BLaER1 treated with 17β-estradiol and CSF1 and Interleukin-3, amounts not matched to agents 10 nM and 100 nM (cell line): ENCODE data around the gene FTO.

Source experiments
- H3K27ac ChIP-seq, 11 experiments: shearing (Covaris generic); formaldehyde crosslinking; 2 replicates each; pipeline ENCODE4 v1.8.1; 2022
- H3K27me3 ChIP-seq, 11 experiments: shearing (Covaris generic); formaldehyde crosslinking; 2 replicates each; pipeline ENCODE4 v1.8.1; 2022
- H3K36me3 ChIP-seq, 11 experiments: shearing (Covaris generic); formaldehyde crosslinking; 2 replicates each; pipeline ENCODE4 v1.8.1; 2022
- H3K4me1 ChIP-seq, 10 experiments: shearing (Covaris generic); formaldehyde crosslinking; 2 replicates each; pipeline ENCODE4 v1.8.1; 2022
- H3K4me2 ChIP-seq, 11 experiments: shearing (Covaris generic); formaldehyde crosslinking; 2 replicates each; pipeline ENCODE4 v1.8.1; 2022
- H3K4me3 ChIP-seq, 10 experiments: shearing (Covaris generic); formaldehyde crosslinking; 2 replicates each; pipeline ENCODE4 v1.8.1; 2022
- H3K9ac ChIP-seq, 11 experiments: shearing (Covaris generic); formaldehyde crosslinking; 2 replicates each; pipeline ENCODE4 v1.8.1; 2022
- H3K9me3 ChIP-seq, 11 experiments: shearing (Covaris generic); formaldehyde crosslinking; replicated peaks in 1 of 11; 2 replicates each; pipeline ENCODE4 v1.8.1; 2022
- H4K20me1 ChIP-seq, 11 experiments: shearing (Covaris generic); formaldehyde crosslinking; 2 replicates each; pipeline ENCODE4 v1.8.1; 2022
- Cebpa-rat ChIP-seq, 11 experiments: shearing (Covaris generic); IDR thresholded peaks; 2 replicates each; pipeline ENCODE4 v1.8.1; 2022

The FTO gene

GRCh38 chr16:54097774-54098173 lies 393.8 kb downstream of the FTO start:
- Histone ChIP-seq H3K27ac (no peak overlapping the region), H3K4me1 (no peaks in the 10 kb centered on the region; a peak in 2 of 20 replicates)
- no peak for TF ChIP-seq Cebpa-rat (IDR thresholded peaks at IDR 0.05)

GRCh38 chr16:54098247-54098646 lies 394.3 kb downstream of the FTO start:
- Histone ChIP-seq H3K36me3 (peaks cover 0 to 30% (median 0%) of the 10 kb centered on the region in 11 experiments; a peak in 2 of 22 replicates), H4K20me1 (no peaks in the 10 kb centered on the region), H3K27ac (no peak overlapping the region), H3K4me2 (no peak overlapping the region), H3K9me3 (peaks cover 0 to 23% (median 10%) of the 10 kb centered on the region in 11 experiments; a peak in 14 of 22 replicates), H3K4me1 (peaks cover 0 to 4% (median 0%) of the 10 kb centered on the region in 10 experiments; a peak in 2 of 20 replicates), H3K9ac (no peak overlapping the region), H3K4me3 (no peak overlapping the region), H3K27me3 (no peaks in the 10 kb centered on the region)
- TF ChIP-seq Cebpa-rat (IDR thresholded peaks at IDR 0.05) = no peak

More at GRCh38 chr16:54097774-54098173, 393.8 kb downstream of the FTO start:
- peaks cover 0 to 23% (median 10%) of the 10 kb centered on the region in 11 experiments; a peak in 14 of 22 replicates for H3K9me3 ChIP-seq
- no peak overlapping the region for H3K9ac ChIP-seq
- no peak overlapping the region for H3K4me3 ChIP-seq
- peaks cover 0 to 30% (median 0%) of the 10 kb centered on the region in 11 experiments; a peak in 2 of 22 replicates for H3K36me3 ChIP-seq
- H4K20me1 ChIP-seq = no peaks in the 10 kb centered on the region
- no peak overlapping the region for H3K4me2 ChIP-seq
- no peaks in the 10 kb centered on the region for H3K27me3 ChIP-seq

- Histone ChIP-seq H3K9ac (no peak overlapping the region), H3K36me3 (peaks cover 0 to 22% (median 0%) of the 10 kb centered on the region in 11 experiments; a peak in 1 of 22 replicates), H3K4me3 (no peak overlapping the region), H4K20me1 (no peaks in the 10 kb centered on the region), H3K27me3 (no peaks in the 10 kb centered on the region), H3K4me2 (no peak overlapping the region), H3K9me3 (peaks cover 0 to 23% (median 10%) of the 10 kb centered on the region in 11 experiments; a peak in 14 of 22 replicates), H3K4me1 (peaks cover 0 to 7% (median 0%) of the 10 kb centered on the region in 10 experiments; a peak in 2 of 20 replicates), H3K27ac (no peak overlapping the region)
- TF ChIP-seq Cebpa-rat (IDR thresholded peaks at IDR 0.05) = no peak
Measured at GRCh38 chr16:54099627-54100026, 395.7 kb downstream of the FTO start.

- Histone ChIP-seq H3K36me3 (0 out of 22 replicates have a peak, but pooled peaks cover 0 to 7% (median 0%) of the 10 kb centered on the region in 11 experiments), H3K4me1 (peaks cover 0 to 7% (median 0%) of the 10 kb centered on the region in 10 experiments; a peak in 2 of 20 replicates), H3K9ac (no peak overlapping the region), H3K9me3 (peaks cover 0 to 14% (median 5%) of the 10 kb centered on the region in 11 experiments; a peak in 6 of 22 replicates), H4K20me1 (no peaks in the 10 kb centered on the region), H3K4me3 (no peak overlapping the region), H3K4me2 (no peak overlapping the region), H3K27me3 (no peaks in the 10 kb centered on the region), H3K27ac (no peak overlapping the region)
- no peak for TF ChIP-seq Cebpa-rat (IDR thresholded peaks at IDR 0.05)
Measured at GRCh38 chr16:54102888-54103866, 399.2 kb downstream of the FTO start.

GRCh38 chr16:54106057-54106456 lies 402.1 kb downstream of the FTO start:
- H3K9me3 ChIP-seq = peaks cover 0 to 9% (median 5%) of the 10 kb centered on the region in 11 experiments; a peak in 5 of 22 replicates
- no peak overlapping the region for H3K4me2 ChIP-seq
- TF ChIP-seq Cebpa-rat (IDR thresholded peaks at IDR 0.05) = no peak
- H4K20me1 ChIP-seq = no peaks in the 10 kb centered on the region
- no peaks in the 10 kb centered on the region for H3K27me3 ChIP-seq
- no peak overlapping the region for H3K9ac ChIP-seq
- no peak overlapping the region for H3K4me3 ChIP-seq
- 0 out of 22 replicates have a peak, but pooled peaks cover 0 to 1% (median 0%) of the 10 kb centered on the region in 11 experiments for H3K36me3 ChIP-seq
- H3K4me1 ChIP-seq = peaks cover 0 to 7% (median 0%) of the 10 kb centered on the region in 10 experiments; a peak in 2 of 20 replicates
- no peak overlapping the region for H3K27ac ChIP-seq

GRCh38 chr16:54107583-54108202 lies 403.7 kb downstream of the FTO start:
- no peak for TF ChIP-seq Cebpa-rat (IDR thresholded peaks at IDR 0.05)
- Histone ChIP-seq H3K9me3 (no peaks in the 10 kb centered on the region), H4K20me1 (no peaks in the 10 kb centered on the region), H3K27me3 (no peaks in the 10 kb centered on the region), H3K27ac (no peak overlapping the region), H3K4me1 (peaks cover 0 to 7% (median 0%) of the 10 kb centered on the region in 10 experiments; a peak in 2 of 20 replicates), H3K9ac (no peak overlapping the region), H3K36me3 (peaks cover 7 to 15% (median 13%) of the 10 kb centered on the region in 11 experiments; a peak in 20 of 22 replicates), H3K4me2 (no peak overlapping the region), H3K4me3 (no peak overlapping the region)

- Histone ChIP-seq H3K27me3 (no peaks in the 10 kb centered on the region), H3K9ac (no peak overlapping the region), H3K9me3 (no peaks in the 10 kb centered on the region), H3K4me3 (no peak overlapping the region), H3K4me2 (no peak overlapping the region), H3K4me1 (no peaks in the 10 kb centered on the region), H3K36me3 (peaks cover 26 to 41% (median 33%) of the 10 kb centered on the region in 11 experiments; a peak in 21 of 22 replicates), H3K27ac (no peak overlapping the region), H4K20me1 (no peaks in the 10 kb centered on the region)
- no peak for TF ChIP-seq Cebpa-rat (IDR thresholded peaks at IDR 0.05)
Measured at GRCh38 chr16:54110016-54110981, 406.3 kb downstream of the FTO start.
